ENCODE data around the gene KCNE4.

DNA sequence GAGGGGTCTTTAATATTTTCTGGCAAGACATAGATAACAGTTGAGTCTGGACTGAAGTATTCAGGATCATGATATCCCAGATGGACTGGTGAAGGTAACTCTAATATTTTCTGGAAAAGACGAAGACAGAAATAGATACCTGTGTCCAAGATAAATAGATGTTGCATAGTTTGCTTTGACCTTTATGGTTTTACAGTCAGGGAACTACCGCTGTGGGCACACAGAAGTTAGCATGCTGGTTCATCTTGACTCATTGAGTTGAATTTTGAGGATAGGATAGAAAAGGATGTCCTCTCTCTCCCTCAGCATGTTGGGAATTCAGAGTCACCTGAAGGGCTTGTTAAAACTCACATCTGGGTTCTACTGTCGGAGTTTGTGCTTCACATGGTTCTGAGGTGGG is 20.8 kb downstream of the KCNE4 start:
- no peak for TF ChIP-seq CTCF (conservative IDR thresholded peaks at IDR 0.05 in 1 of 2, IDR thresholded peaks at IDR 0.05 in 1 of 2; ENCODE audit: low read depth in 1 of 2, low read length in 2 of 2)
- TF ChIP-seq EZH2 (IDR thresholded peaks at IDR 0.05; ENCODE audit: low read length, missing control alignments) = no peak

Measured in fibroblast of lung (primary cell).